HL-60 (cell line): ENCODE data around the gene LORICRIN.

ENCODE experiments used
- DNase-seq, 2 experiments: peaks; one replicate each; pipeline ENCODE4 v3.0.0-alpha.2; 2010 to 2020; ENCODE audit warnings: low read depth in 1 of 2, low spot score in 1 of 2
- H3K27ac ChIP-seq: fragments of 250-450 bp; sonication (Bioruptor Pico); replicated peaks from 2 replicates; pipeline ENCODE4 v1.5.1; 2020; ENCODE audit warnings: mild to moderate bottlenecking, moderate library complexity
- H3K27me3 ChIP-seq: fragments of 250-450 bp; sonication (Bioruptor Pico); 2 replicates; pipeline ENCODE4 v1.5.1; 2021; ENCODE audit warnings: mild to moderate bottlenecking, moderate library complexity; ENCODE audit not compliant: insufficient read depth, poor library complexity, severe bottlenecking
- H3K4me3 ChIP-seq: replicated peaks from 2 replicates; pipeline ENCODE4 v1.5.1; 2011; ENCODE audit warnings: mild to moderate bottlenecking, control low read depth, low read length; ENCODE audit not compliant: insufficient read depth
- CTCF ChIP-seq: IDR thresholded peaks from one replicate; pipeline ENCODE4 v1.5.1; 2011; ENCODE audit warnings: low read length, control low read depth, inconsistent platforms; ENCODE audit not compliant: insufficient read depth
- GABPA ChIP-seq: IDR thresholded peaks from 2 replicates; pipeline ENCODE4 v1.6.1; 2012; ENCODE audit warnings: low read depth
- POLR2AphosphoS5 ChIP-seq: IDR thresholded peaks from 2 replicates; pipeline ENCODE4 v1.6.1; 2012; ENCODE audit warnings: low read depth
- REST ChIP-seq: IDR thresholded peaks from 2 replicates; pipeline ENCODE4 v1.6.1; 2012; ENCODE audit warnings: low read depth; ENCODE audit not compliant: insufficient replicate concordance
- SPI1 ChIP-seq: IDR thresholded peaks from 2 replicates; pipeline ENCODE4 v1.6.1; 2012; ENCODE audit warnings: low read depth, mild to moderate bottlenecking, borderline replicate concordance

The LORICRIN gene

GRCh38 chr1:153307221-153307600 lies 47.7 kb downstream of the LORICRIN start:
- Histone ChIP-seq H3K4me3 (no peak overlapping the region), H3K27me3 (peaks cover 7% of the 10 kb centered on the region), H3K27ac (no peak overlapping the region)
- no peak for TF ChIP-seq SPI1
- no peak for TF ChIP-seq REST
- TF ChIP-seq POLR2AphosphoS5, result no peak
- no peak for TF ChIP-seq CTCF
- TF ChIP-seq GABPA, result no peak
- DNase-seq, result no peak

GRCh38 chr1:153308540-153308939 lies 49.1 kb downstream of the LORICRIN start:
- H3K4me3 ChIP-seq, result no peak overlapping the region
- no peak for DNase-seq
- TF ChIP-seq CTCF (no peak), SPI1 (no peak), POLR2AphosphoS5 (no peak), GABPA (no peak), REST (no peak)
- H3K27ac ChIP-seq, result no peak overlapping the region
- peaks cover 7% of the 10 kb centered on the region for H3K27me3 ChIP-seq

- H3K27me3 ChIP-seq, result peaks cover 7% of the 10 kb centered on the region
- TF ChIP-seq REST (no peak), POLR2AphosphoS5 (no peak), CTCF (no peak), SPI1 (no peak), GABPA (no peak)
- no peak for DNase-seq
- H3K4me3 ChIP-seq, result no peak overlapping the region
- H3K27ac ChIP-seq, result no peak overlapping the region
Measured at GRCh38 chr1:153309441-153309840, 50.0 kb downstream of the LORICRIN start.
